Heart left ventricle (tissue), 16 donors: Measurements from ENCODE around the gene ADD2. TPM values are rescaled to one million over a fixed set of nuclear protein-coding genes. Genes with fewer than 3 reads are reported as not detected.

Experiments
- ATAC-seq, 4 donors: fragments of 200-7000 bp; cut with Tn5 transposase; one replicate each; pipeline ENCODE4 v1.9.1; 2020 to 2022; ENCODE audit warnings: moderate library complexity in 4 of 4, mild to moderate bottlenecking in 3 of 4, moderate number of reproducible peaks in 1 of 4
- DNase-seq, 5 donors: peaks; one replicate each; pipeline ENCODE4 v3.0.0-alpha.2; 2020
- H3K27ac ChIP-seq, 12 donors: fragments of 200-600 bp; sonication (generic) in 4 of 12; one replicate each; pipeline versions ENCODE4 v1.5.0 to v1.8.0; 2016 to 2022; ENCODE audit warnings: mild to moderate bottlenecking in 2 of 12
- H3K27me3 ChIP-seq, 9 donors: fragments of 200-600 bp; sonication (generic) in 2 of 9; one replicate each; pipeline versions ENCODE4 v1.5.1 to v1.8.0; 2016 to 2022; ENCODE audit warnings: mild to moderate bottlenecking in 3 of 9
- H3K36me3 ChIP-seq, 9 donors: fragments of 200-600 bp; sonication (generic) in 2 of 9; one replicate each; pipeline versions ENCODE4 v1.5.0 to v1.8.0; 2018 to 2022; ENCODE audit warnings: mild to moderate bottlenecking in 2 of 9
- H3K4me1 ChIP-seq, 12 donors: fragments of 200-600 bp; sonication (generic) in 4 of 12; one replicate each; pipeline versions ENCODE4 v1.5.0 to v1.8.0; 2016 to 2022; ENCODE audit warnings: mild to moderate bottlenecking in 3 of 12
- H3K4me3 ChIP-seq, 12 donors: fragments of 200-600 bp; sonication (generic) in 4 of 12; one replicate each; pipeline versions ENCODE4 v1.5.0 to v1.8.0; 2017 to 2022; ENCODE audit warnings: mild to moderate bottlenecking in 9 of 12, moderate library complexity in 4 of 12
- H3K9me3 ChIP-seq, 12 donors: fragments of 200-600 bp; sonication (generic) in 4 of 12; one replicate each; pipeline versions ENCODE4 v1.5.0 to v1.8.0; 2016 to 2022; ENCODE audit warnings: mild to moderate bottlenecking in 1 of 12
- POLR2A ChIP-seq, 2 donors: fragments of 450-650 bp; IDR thresholded peaks; one replicate each; pipeline ENCODE4 v1.6.1; 2017; ENCODE audit warnings: antibody characterized with exemption in 2 of 2, mild to moderate bottlenecking in 2 of 2, moderate library complexity in 2 of 2
- WGBS, 4 donors: extraction: QIAGEN DNeasy Blood & Tissue Kit in 2 of 4; methylation state at CpG; one replicate each; pipeline versions ENCODE4 v1.1.5 to v1.1.7; 2013 to 2018; 5-methylcytosine and 5-hydroxymethylcytosine counted together
- intact Hi-C, 10 donors: fragments of 100-400 bp; cut with DNase I; formaldehyde crosslinking; loops; one replicate each; pipeline versions ENCODE4 v1.11.1 to v1.14.2; 2022
- polyA plus RNA-seq, 2 donors: library from polyadenylated mRNA; stranded (reverse); fragments of 200-250 nt; gene quantifications; one replicate each; pipeline ENCODE4 v1.2.3, GENCODE V29; 2013
- total RNA-seq, 9 donors: library from RNA; depleted of rRNA in 2 of 9; stranded (reverse); fragments of >200 nt in 2 of 9; fragmentation: NEBNext Ultra II Directional in 3 of 9; extraction: Animal tissue kit (Norgen Biotek cat#: 25700) in 3 of 9; gene quantifications; one replicate each; pipeline versions ENCODE4 v1.1.0 to v1.2.4, GENCODE V29; 2016 to 2023
- TF ChIP-seq, protein P1 (sequence below), 12 donors: fragments of 200-600 bp; sonication (generic) in 4 of 12; IDR thresholded peaks; one replicate each; pipeline versions ENCODE4 v1.5.0 to v1.8.0; 2018 to 2022; ENCODE audit warnings: antibody characterized with exemption in 12 of 12, mild to moderate bottlenecking in 5 of 12
- donor health status: ischemic (EF 13 %, LVEDD 7.1; RV severe dilation, severe dysfunction).
- donor health status: healthy with polysubstance abuse.
- donor health status: DM: no; HTN: yes; CAD: no.
- donor health status: DM: no; HTN: no; CAD: no.
- donor health status: ischemic (EF 25% LVEDD 6.9; RV normal size, moderate dysfunction).
- donor health status: ischemic (EF 25% LVEDD 5.7; RV mildly dilated, moderate dysfunction).
- donor health status: healthy.
- donor health status: DM: yes; HTN: yes; CAD: no.
- donor health status: ischemic (EF 35%, LVEDD 5.7; RV mildly dilated, moderate dysfunction).
- donor health status: nonischemic (EF 11% LVEDD 7.7; RV severe dilation, severe dysfunction).
- donor health status: DM: yes; HTN: yes; CAD: no.
- donor health status: PGD.
- donor health status: ischemic (EF 29% LVEDD 5.4; RV normal size, mild dysfunction).
- donor health status: nonischemic (EF 23%, LVEDD 6.1; RV moderate dilation, normal function).

The ADD2 gene
- total and polyA plus RNA-seq, 11 donors: 0.49 to 7.3 (median 3.0) TPM

DNA sequence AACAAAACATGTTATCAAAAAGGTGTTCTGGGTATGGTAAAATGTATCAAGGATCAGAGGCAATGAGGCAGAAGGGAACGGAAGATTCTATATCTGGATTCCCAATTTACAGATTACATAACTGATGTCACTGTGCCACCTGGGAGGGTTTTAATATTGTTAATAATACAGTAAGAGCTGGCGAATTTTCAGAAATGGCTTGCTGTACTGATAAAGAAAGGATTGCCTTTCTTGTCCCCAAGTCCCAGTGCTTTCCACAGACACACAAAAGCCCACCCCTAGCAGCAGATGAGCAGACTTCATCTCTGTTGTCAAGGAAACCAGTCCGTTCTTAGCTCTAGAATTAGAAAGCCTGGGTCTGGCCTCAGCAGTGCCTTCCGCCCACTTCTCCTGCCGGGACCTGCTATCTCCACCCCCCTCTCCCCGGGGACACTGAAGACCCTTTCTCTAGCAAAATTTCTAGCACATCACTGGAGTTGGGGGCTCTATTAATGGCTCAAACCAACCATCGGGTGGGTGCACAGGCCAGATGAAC is 34.3 kb downstream of the ADD2 start:
- DNase-seq: no peak
- TF ChIP-seq POLR2A (IDR thresholded peaks at IDR 0.05): no peak
- TF ChIP-seq, protein P1, sequence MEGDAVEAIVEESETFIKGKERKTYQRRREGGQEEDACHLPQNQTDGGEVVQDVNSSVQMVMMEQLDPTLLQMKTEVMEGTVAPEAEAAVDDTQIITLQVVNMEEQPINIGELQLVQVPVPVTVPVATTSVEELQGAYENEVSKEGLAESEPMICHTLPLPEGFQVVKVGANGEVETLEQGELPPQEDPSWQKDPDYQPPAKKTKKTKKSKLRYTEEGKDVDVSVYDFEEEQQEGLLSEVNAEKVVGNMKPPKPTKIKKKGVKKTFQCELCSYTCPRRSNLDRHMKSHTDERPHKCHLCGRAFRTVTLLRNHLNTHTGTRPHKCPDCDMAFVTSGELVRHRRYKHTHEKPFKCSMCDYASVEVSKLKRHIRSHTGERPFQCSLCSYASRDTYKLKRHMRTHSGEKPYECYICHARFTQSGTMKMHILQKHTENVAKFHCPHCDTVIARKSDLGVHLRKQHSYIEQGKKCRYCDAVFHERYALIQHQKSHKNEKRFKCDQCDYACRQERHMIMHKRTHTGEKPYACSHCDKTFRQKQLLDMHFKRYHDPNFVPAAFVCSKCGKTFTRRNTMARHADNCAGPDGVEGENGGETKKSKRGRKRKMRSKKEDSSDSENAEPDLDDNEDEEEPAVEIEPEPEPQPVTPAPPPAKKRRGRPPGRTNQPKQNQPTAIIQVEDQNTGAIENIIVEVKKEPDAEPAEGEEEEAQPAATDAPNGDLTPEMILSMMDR (IDR thresholded peaks at IDR 0.05): no peak
- Histone ChIP-seq H3K9me3 (no peaks in the 10 kb centered on the region), H3K36me3 (no peaks in the 10 kb centered on the region), H3K4me1 (no peaks in the 10 kb centered on the region), H3K27me3 (peaks cover 0 to 4% (median 0%) of the 10 kb centered on the region in 9 donors), H3K4me3 (no peak overlapping the region), H3K27ac (no peak overlapping the region)
- intact Hi-C loops: no loop called here
- no peak for ATAC-seq
- 56 to 71% (median 62%) methylated on average over 7 of the region's 7 CpGs for WGBS, 4 donors

DNA sequence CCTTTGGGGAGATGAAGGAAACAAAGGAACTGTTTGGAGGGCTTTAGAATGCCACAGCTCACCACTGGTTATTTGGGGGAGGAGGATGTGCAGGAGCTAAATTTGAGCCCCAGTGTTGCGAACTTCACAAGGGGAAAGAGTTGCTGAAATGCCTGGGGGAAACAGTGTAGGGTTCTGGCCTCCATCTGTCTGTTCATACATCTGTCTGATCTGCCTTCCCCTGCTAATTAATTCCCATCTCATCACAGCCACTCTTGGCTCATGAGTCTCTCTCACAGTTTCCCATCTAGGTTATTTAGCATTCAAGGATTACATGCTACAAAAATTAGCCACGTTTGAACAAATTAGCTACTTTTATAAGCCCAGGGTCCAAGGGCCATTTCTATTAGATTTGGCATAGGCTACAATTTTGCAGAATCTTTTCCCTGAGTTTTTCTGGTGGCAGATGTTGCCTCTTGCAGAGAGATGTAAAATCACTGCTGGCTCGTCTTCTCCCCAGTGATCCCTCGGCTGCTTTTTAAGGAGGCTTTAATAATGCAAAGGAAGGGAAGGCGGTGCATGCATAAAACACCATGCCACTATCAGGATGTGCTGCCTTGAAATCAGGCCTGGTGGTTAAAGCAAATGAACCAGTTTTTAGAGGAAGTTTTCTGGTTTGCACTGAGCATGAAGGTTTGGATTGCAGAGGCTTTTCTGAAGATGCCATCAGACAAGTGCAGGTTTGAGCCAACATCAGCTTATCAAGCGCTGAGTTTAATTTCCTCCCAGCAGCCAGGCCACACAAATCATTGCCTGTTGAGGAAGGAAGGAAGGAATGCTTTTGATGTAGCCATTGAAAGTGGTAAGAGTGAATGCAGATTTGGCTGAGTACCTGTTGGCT is 35.0 kb downstream of the ADD2 start:
- H3K9me3 ChIP-seq: no peaks in the 10 kb centered on the region
- no peaks in the 10 kb centered on the region for H3K4me1 ChIP-seq
- ATAC-seq (no peak), DNase-seq (no peak)
- peaks cover 0 to 4% (median 0%) of the 10 kb centered on the region in 9 donors for H3K27me3 ChIP-seq
- H3K36me3 ChIP-seq: no peaks in the 10 kb centered on the region
- TF ChIP-seq, protein P1 (IDR thresholded peaks at IDR 0.05): no peak
- no peak for TF ChIP-seq POLR2A (IDR thresholded peaks at IDR 0.05)
- WGBS, 4 donors: 71 to 82% (median 77%) methylated on average over 6 of the region's 6 CpGs
- no peak overlapping the region for H3K4me3 ChIP-seq
- H3K27ac ChIP-seq: no peak overlapping the region
- intact Hi-C loops: no loop called here

DNA sequence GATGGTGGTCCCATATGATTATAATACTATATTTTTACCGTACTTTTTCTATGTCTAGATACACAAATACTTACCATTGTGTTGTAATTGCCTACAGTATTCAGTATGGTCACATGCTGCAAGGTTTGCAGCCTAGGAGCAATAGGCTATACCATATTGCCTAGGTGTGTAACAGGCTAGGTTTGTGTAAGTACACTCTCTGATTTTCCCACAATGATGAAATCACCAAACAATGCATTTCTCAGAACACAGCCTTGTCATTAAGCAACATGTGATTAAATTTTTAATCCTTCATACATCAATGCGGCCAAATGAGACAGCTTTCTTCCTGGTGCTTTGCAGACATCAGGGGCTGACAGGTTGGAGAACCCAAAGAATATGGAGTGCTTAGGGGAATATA is 37.3 kb downstream of the ADD2 start:
- H3K27ac ChIP-seq: no peak overlapping the region
- no peak for DNase-seq

DNA sequence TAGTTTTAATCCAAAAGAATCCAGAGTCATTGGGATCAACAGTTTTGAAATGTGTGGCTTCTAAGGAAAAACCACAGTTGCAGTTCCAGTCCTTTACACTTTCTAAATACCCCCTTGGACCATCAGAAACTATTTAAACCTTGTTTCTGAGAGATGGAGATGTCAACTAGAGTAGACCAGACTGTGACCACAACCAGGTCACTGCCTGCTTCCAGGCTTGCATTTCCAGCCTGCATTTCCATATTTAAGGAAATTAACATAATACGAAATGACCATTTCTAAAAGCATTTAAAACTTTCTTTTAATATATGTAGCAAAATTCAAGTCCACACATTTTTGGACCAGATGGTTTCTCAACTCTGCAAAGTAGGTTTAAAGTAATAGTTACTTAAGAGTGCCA is 38.4 kb downstream of the ADD2 start:
- no peak for DNase-seq
- H3K27ac ChIP-seq: no peak overlapping the region
- no peak overlapping the region for H3K4me3 ChIP-seq
- intact Hi-C loops: no loop called here
- no peaks in the 10 kb centered on the region for H3K4me1 ChIP-seq
- TF ChIP-seq, protein P1 (IDR thresholded peaks at IDR 0.05): no peak
- TF ChIP-seq POLR2A (IDR thresholded peaks at IDR 0.05): no peak
- H3K27me3 ChIP-seq: peaks cover 0 to 2% (median 0%) of the 10 kb centered on the region in 9 donors
- ATAC-seq: no peak
- 93 to 100% (median 98%) methylated on average over 1 of the region's 1 CpG for WGBS, 4 donors
- H3K36me3 ChIP-seq: no peaks in the 10 kb centered on the region
- no peaks in the 10 kb centered on the region for H3K9me3 ChIP-seq

More for the DNA sequence above, 37.3 kb downstream of the ADD2 start:
- H3K36me3 ChIP-seq: no peaks in the 10 kb centered on the region
- no peak overlapping the region for H3K4me3 ChIP-seq
- 79 to 98% (median 92%) methylated on average over 2 of the region's 2 CpGs for WGBS, 4 donors
- intact Hi-C loops: no loop called here
- TF ChIP-seq, protein P1 (IDR thresholded peaks at IDR 0.05): no peak
- TF ChIP-seq POLR2A (IDR thresholded peaks at IDR 0.05): no peak
- no peaks in the 10 kb centered on the region for H3K9me3 ChIP-seq
- no peak for ATAC-seq
- H3K4me1 ChIP-seq: no peaks in the 10 kb centered on the region
- peaks cover 0 to 4% (median 0%) of the 10 kb centered on the region in 9 donors for H3K27me3 ChIP-seq
